Stimulated activated naive CD4-positive, alpha-beta T cell treated with Interleukin-2 at 50 U/mL for 16 hours (primary cell): ENCODE results near the gene SERPINA10.
"Not testable (repeated sequence)": the region's sequence is repeated elsewhere in the genome, so short reads cannot be mapped to it uniquely, and the experiment has no call there.

Source experiments
- DNase-seq: peaks from one replicate; lab custom pipeline; 2025; lab: John Stamatoyannopoulos, UW

SERPINA10 gene

GRCh38 chr14:94282991-94283723 lies 9.9 kb downstream of the SERPINA10 start:
- DNase-seq, result no peak

GRCh38 chr14:94278731-94279130 lies 14.3 kb downstream of the SERPINA10 start:
- no peak for DNase-seq

GRCh38 chr14:94276898-94277561 lies 16.0 kb downstream of the SERPINA10 start:
- not testable (repeated sequence) for DNase-seq

GRCh38 chr14:94269156-94269555 lies 23.9 kb downstream of the SERPINA10 start:
- no peak for DNase-seq

GRCh38 chr14:94268582-94268981 lies 24.5 kb downstream of the SERPINA10 start:
- not testable (repeated sequence) for DNase-seq

- DNase-seq, result no peak
Measured at GRCh38 chr14:94267352-94267751, 25.7 kb downstream of the SERPINA10 start.

- DNase-seq, result not testable (repeated sequence)
Measured at GRCh38 chr14:94264195-94264594, 28.9 kb downstream of the SERPINA10 start.

- DNase-seq, result no peak
Measured at GRCh38 chr14:94244182-94244581, 48.9 kb downstream of the SERPINA10 start.

- DNase-seq, result no peak
Measured at GRCh38 chr14:94239406-94239805, 53.7 kb downstream of the SERPINA10 start.

GRCh38 chr14:94237983-94238382 lies 55.1 kb downstream of the SERPINA10 start:
- DNase-seq, result no peak

GRCh38 chr14:94237046-94237445 lies 56.0 kb downstream of the SERPINA10 start:
- DNase-seq, result no peak
